Measurements from ENCODE around the gene CERS5. TPM values are rescaled to one million over a fixed set of nuclear protein-coding genes. Genes with fewer than 3 reads are reported as not detected.

Gene CERS5
- polyA plus RNA-seq, 1 of the 3 experiments (the other 2 are of a cell fraction): 56.9 TPM

- TF ChIP-seq FOSL2 (IDR thresholded peaks at IDR 0.05; ENCODE audit: borderline replicate concordance, low read depth) (peak; percentile 24; the same call in 1 of the 2 replicates), GATA2 (CRISPR knock-in tag; IDR thresholded peaks at IDR 0.05) (no peak), FOXJ3 (CRISPR knock-in tag; IDR thresholded peaks at IDR 0.05) (no peak), TAF1 (IDR thresholded peaks at IDR 0.05; ENCODE audit: borderline replicate concordance, low read depth, low read length) (no peak), PBX3 (IDR thresholded peaks at IDR 0.05) (no peak), EP300 (IDR thresholded peaks at IDR 0.05; ENCODE audit: borderline replicate concordance in 1 of 2, low read depth in 1 of 2, low read length in 1 of 2) (no peak), TCF12 (IDR thresholded peaks at IDR 0.05) (peak; percentile 47; the same call in 1 of the 2 replicates), JUND (IDR thresholded peaks at IDR 0.05) (no peak), YY1 (IDR thresholded peaks at IDR 0.05; ENCODE audit: low read depth) (no peak), NFIC (IDR thresholded peaks at IDR 0.05; ENCODE audit: borderline replicate concordance) (no peak)
- Histone ChIP-seq H3F3A (replicated peaks; ENCODE audit: insufficient read depth) (peaks cover 56% of the 10 kb centered on the region), H3K4me2 (peak overlapping the region; percentile 68), H3K4me3 (ENCODE audit: low read depth in 2 of 2, low read length in 1 of 2) (no peak overlapping the region), H3K9me3 (no peaks in the 10 kb centered on the region), H3K79me2 (ENCODE audit: insufficient read depth) (peaks cover 64% of the 10 kb centered on the region), H4K20me1 (ENCODE audit: insufficient read depth) (no peaks in the 10 kb centered on the region), H3K9me2 (no peaks in the 10 kb centered on the region), H3K36me3 (replicated peaks in 1 of 2; ENCODE audit: control insufficient read depth in 1 of 2, insufficient read depth in 2 of 2, low read length in 1 of 2) (peaks cover 20 to 42% of the 10 kb centered on the region in 2 experiments), H3K27ac (ENCODE audit: low read depth in 2 of 2, low read length in 1 of 2) (peak overlapping the region; percentile 72 to 93), H3K4me1 (ENCODE audit: control insufficient read depth in 1 of 2, insufficient read depth in 2 of 2, low read depth in 1 of 2, low read length in 1 of 2) (peaks cover 8 to 49% of the 10 kb centered on the region in 2 experiments), H3K27me3 (ENCODE audit: insufficient read depth) (no peaks in the 10 kb centered on the region), H3K9ac (peak overlapping the region; percentile 69), H2AFZ (ENCODE audit: low read depth) (no peak overlapping the region)
- CTCF ChIA-PET: interaction anchor here (0.6 to 5.1 kb wide), 6 partner anchors 10 to 127 kb away, joined by 3 to 24 read pairs (median 6); partner anchors contain the start of gene COX14
- POLR2A ChIA-PET: no interaction called here
- no peak for DNase-seq
- WGBS (ENCODE audit: low lambda C conversion rate): 25% methylated on average over 1 of the region's 1 CpG
These were observed 19.5 kb upstream of the CERS5 start for GRCh38 chr12:50186681-50187080.

- H3K79me2 ChIP-seq (ENCODE audit: insufficient read depth): peaks cover 61% of the 10 kb centered on the region
- ChIA-PET CTCF (interaction anchor here (0.6 to 5.1 kb wide), 9 partner anchors 9 to 128 kb away, joined by 3 to 24 read pairs (median 4); partner anchors contain the start of gene COX14), POLR2A (interaction anchor here (0.7 kb wide), 1 partner anchor 74 kb away, joined by 3 read pairs; no protein-coding TSS in a partner anchor)
- H3K27me3 ChIP-seq (ENCODE audit: insufficient read depth): no peaks in the 10 kb centered on the region
- 45% methylated on average over 6 of the region's 6 CpGs for WGBS (ENCODE audit: low lambda C conversion rate)
- H3K9ac ChIP-seq: peak overlapping the region; percentile 69
- H3K4me2 ChIP-seq: peak overlapping the region; percentile 68
- H3K9me2 ChIP-seq: no peaks in the 10 kb centered on the region
- H3K36me3 ChIP-seq (replicated peaks in 1 of 2; ENCODE audit: control insufficient read depth in 1 of 2, insufficient read depth in 2 of 2, low read length in 1 of 2): peaks cover 25 to 45% of the 10 kb centered on the region in 2 experiments
- no peak for DNase-seq
- no peak overlapping the region; a peak in 1 of 4 replicates for H3K4me3 ChIP-seq (ENCODE audit: low read depth in 2 of 2, low read length in 1 of 2)
- H3K9me3 ChIP-seq: no peaks in the 10 kb centered on the region
- H3K27ac ChIP-seq (ENCODE audit: low read depth in 2 of 2, low read length in 1 of 2): peak overlapping the region; percentile 72 to 93
- peak overlapping the region; percentile 38 for H2AFZ ChIP-seq (ENCODE audit: low read depth)
- peaks cover 8 to 49% of the 10 kb centered on the region in 2 experiments for H3K4me1 ChIP-seq (ENCODE audit: control insufficient read depth in 1 of 2, insufficient read depth in 2 of 2, low read depth in 1 of 2, low read length in 1 of 2)
- peaks cover 56% of the 10 kb centered on the region for H3F3A ChIP-seq (replicated peaks; ENCODE audit: insufficient read depth)
- H4K20me1 ChIP-seq (ENCODE audit: insufficient read depth): no peaks in the 10 kb centered on the region
- peak; percentile 64; the same call in 1 of the 2 replicates for TF ChIP-seq FOSL2 (IDR thresholded peaks at IDR 0.05; ENCODE audit: borderline replicate concordance, low read depth)
- no peak for TF ChIP-seq GABPA (IDR thresholded peaks at IDR 0.05; ENCODE audit: low read depth)
- TF ChIP-seq CTCF (IDR thresholded peaks at IDR 0.05): no peak
- no peak for TF ChIP-seq FOXJ3 (CRISPR knock-in tag; IDR thresholded peaks at IDR 0.05)
- no peak for TF ChIP-seq RAD21 (IDR thresholded peaks at IDR 0.05; ENCODE audit: low read length)
- TF ChIP-seq PBX3 (IDR thresholded peaks at IDR 0.05): peak; percentile 69
- peak; percentile 79 for TF ChIP-seq YY1 (IDR thresholded peaks at IDR 0.05; ENCODE audit: low read depth)
- TF ChIP-seq EP300 (IDR thresholded peaks at IDR 0.05; ENCODE audit: borderline replicate concordance in 1 of 2, low read depth in 1 of 2, low read length in 1 of 2): peak in 1 of 2 experiments; percentile 91; a peak in 2 of 4 replicates
- TF ChIP-seq REST (IDR thresholded peaks at IDR 0.05; ENCODE audit: low read depth, low read length): no peak
- TF ChIP-seq RFX5 (IDR thresholded peaks at IDR 0.05; ENCODE audit: low read length): no peak
- TF ChIP-seq GATA2 (CRISPR knock-in tag; IDR thresholded peaks at IDR 0.05): no peak
- TF ChIP-seq NRF1 (IDR thresholded peaks at IDR 0.05; ENCODE audit: low read depth, low read length): no peak
- TF ChIP-seq EZH2phosphoT487 (IDR thresholded peaks at IDR 0.05; ENCODE audit: borderline replicate concordance, low read depth): no peak
These were observed 18.9 kb upstream of the CERS5 start for GRCh38 chr12:50185970-50186663.
